ENCODE results near the gene PIGN. TPM values are rescaled to one million over a fixed set of nuclear protein-coding genes. Genes with fewer than 3 reads are reported as not detected.

The PIGN gene
- polyA plus RNA-seq, 4 donors: 2.2 to 21.4 (median 5.7) TPM

DNA sequence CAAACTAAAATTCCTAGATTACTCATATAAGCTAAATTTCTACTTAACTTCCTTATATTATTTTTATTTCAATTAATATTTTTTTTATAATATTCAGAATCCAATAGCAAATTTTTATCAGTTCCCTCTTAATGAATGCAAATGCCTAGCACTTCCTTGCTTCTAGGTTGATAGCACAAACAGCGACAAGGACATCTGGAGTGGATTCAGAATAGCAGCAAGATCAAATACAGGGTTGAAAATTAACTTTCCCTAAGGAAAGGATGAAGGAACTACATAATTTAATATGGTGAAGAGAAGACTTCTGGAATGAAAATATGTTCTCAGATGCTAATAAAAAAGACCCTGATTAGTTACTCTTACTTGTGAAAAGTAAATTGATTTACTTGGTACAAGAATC is 64.5 kb downstream of the PIGN start:
- peak in 1 of 2 donors; percentile 2 for DNase-seq
- FAIRE-seq: no peak
- Histone ChIP-seq H3K4me1 (ENCODE audit: control insufficient read depth in 3 of 3, insufficient read depth in 2 of 3, low read depth in 1 of 3, low read length in 2 of 3) (no peaks in the 10 kb centered on the region), H3K9me3 (ENCODE audit: control insufficient read depth in 2 of 2, insufficient read depth in 1 of 2, low read depth in 1 of 2, low read length in 1 of 2) (peaks cover 0 to 8% of the 10 kb centered on the region in 2 donors), H3K4me3 (ENCODE audit: low read depth in 1 of 3, low read length in 3 of 3) (no peak overlapping the region), H3K36me3 (ENCODE audit: control insufficient read depth in 3 of 3, insufficient read depth in 2 of 3, low read depth in 1 of 3, low read length in 3 of 3) (peaks cover 0 to 6% (median 0%) of the 10 kb centered on the region in 3 donors), H3K27me3 (ENCODE audit: control insufficient read depth in 3 of 3, insufficient read depth in 3 of 3, low read length in 3 of 3) (no peaks in the 10 kb centered on the region), H3K27ac (ENCODE audit: low read depth in 1 of 3, low read length in 2 of 3) (no peak overlapping the region)
- 20 to 77% (median 41%) methylated on average over 1 of the region's 1 CpG for whole genome bisulfite sequencing, 3 donors

- Histone ChIP-seq H3K9me3 (ENCODE audit: control insufficient read depth in 2 of 2, insufficient read depth in 1 of 2, low read depth in 1 of 2, low read length in 1 of 2) (peaks cover 0 to 8% of the 10 kb centered on the region in 2 donors), H3K36me3 (ENCODE audit: control insufficient read depth in 3 of 3, insufficient read depth in 2 of 3, low read depth in 1 of 3, low read length in 3 of 3) (peaks cover 0 to 6% (median 0%) of the 10 kb centered on the region in 3 donors), H3K27me3 (ENCODE audit: control insufficient read depth in 3 of 3, insufficient read depth in 3 of 3, low read length in 3 of 3) (no peaks in the 10 kb centered on the region), H3K27ac (ENCODE audit: low read depth in 1 of 3, low read length in 2 of 3) (no peak overlapping the region), H3K4me1 (ENCODE audit: control insufficient read depth in 3 of 3, insufficient read depth in 2 of 3, low read depth in 1 of 3, low read length in 2 of 3) (no peaks in the 10 kb centered on the region), H3K4me3 (ENCODE audit: low read depth in 1 of 3, low read length in 3 of 3) (no peak overlapping the region)
- DNase-seq: no peak
- no peak for FAIRE-seq
- WGBS, 3 donors: 96 to 100% (median 98%) methylated on average over 1 of the region's 1 CpG
Observed at GRCh38 chr18:62119884-62120283, 67.0 kb downstream of the PIGN start.

DNA sequence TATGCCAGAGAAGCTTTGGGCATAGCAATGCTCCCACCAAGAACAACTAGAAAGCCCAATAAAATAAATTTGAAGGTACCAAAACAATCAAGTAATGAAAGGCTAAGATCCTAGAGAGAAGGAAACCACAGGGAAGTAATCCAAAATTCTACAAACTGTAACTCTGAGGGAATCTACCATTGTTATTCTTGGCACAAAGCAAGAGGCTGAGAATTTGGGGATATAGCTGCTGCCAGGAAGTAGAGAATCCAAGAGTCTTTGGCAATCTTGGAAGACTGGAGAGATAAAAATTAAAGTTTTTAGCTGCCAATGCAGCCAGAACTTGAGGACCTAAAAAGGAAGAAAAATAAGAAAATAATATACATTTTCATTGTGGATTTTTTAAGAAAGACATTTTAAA is 68.5 kb downstream of the PIGN start:
- DNase-seq (no peak), FAIRE-seq (no peak)
- H3K27me3 ChIP-seq (ENCODE audit: control insufficient read depth in 3 of 3, insufficient read depth in 3 of 3, low read length in 3 of 3): no peaks in the 10 kb centered on the region
- no peak overlapping the region for H3K4me3 ChIP-seq (ENCODE audit: low read depth in 1 of 3, low read length in 3 of 3)
- peaks cover 0 to 8% of the 10 kb centered on the region in 2 donors for H3K9me3 ChIP-seq (ENCODE audit: control insufficient read depth in 2 of 2, insufficient read depth in 1 of 2, low read depth in 1 of 2, low read length in 1 of 2)
- no peak overlapping the region for H3K27ac ChIP-seq (ENCODE audit: low read depth in 1 of 3, low read length in 2 of 3)
- H3K36me3 ChIP-seq (ENCODE audit: control insufficient read depth in 3 of 3, insufficient read depth in 2 of 3, low read depth in 1 of 3, low read length in 3 of 3): peaks cover 0 to 6% (median 0%) of the 10 kb centered on the region in 3 donors
- H3K4me1 ChIP-seq (ENCODE audit: control insufficient read depth in 3 of 3, insufficient read depth in 2 of 3, low read depth in 1 of 3, low read length in 2 of 3): no peaks in the 10 kb centered on the region

DNA sequence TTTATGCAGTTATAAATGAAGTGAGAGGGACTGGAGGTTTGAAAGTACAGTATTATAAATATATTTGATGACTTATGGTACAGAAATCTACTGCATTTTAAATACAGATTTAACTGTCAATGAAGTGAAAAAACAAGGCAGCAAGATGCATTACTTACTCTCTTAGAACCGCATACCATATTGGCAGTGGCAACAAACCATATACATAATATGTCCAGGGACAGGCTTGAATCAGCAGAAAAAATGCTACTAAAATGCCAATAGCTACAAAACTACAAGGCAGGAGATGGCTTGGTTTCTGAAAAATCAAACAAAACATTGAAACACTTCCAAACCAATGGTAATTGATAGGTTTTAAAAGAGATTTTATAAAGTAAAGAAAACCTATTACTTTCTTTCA is 77.2 kb downstream of the PIGN start:
- peaks cover 0 to 7% (median 1%) of the 10 kb centered on the region in 3 donors for H3K36me3 ChIP-seq (ENCODE audit: control insufficient read depth in 3 of 3, insufficient read depth in 2 of 3, low read depth in 1 of 3, low read length in 3 of 3)
- DNase-seq (no peak), FAIRE-seq (no peak)
- H3K4me3 ChIP-seq (ENCODE audit: low read depth in 1 of 3, low read length in 3 of 3): no peak overlapping the region
- H3K27me3 ChIP-seq (ENCODE audit: control insufficient read depth in 3 of 3, insufficient read depth in 3 of 3, low read length in 3 of 3): no peaks in the 10 kb centered on the region
- H3K4me1 ChIP-seq (ENCODE audit: control insufficient read depth in 3 of 3, insufficient read depth in 2 of 3, low read depth in 1 of 3, low read length in 2 of 3): no peaks in the 10 kb centered on the region
- 84 to 97% (median 95%) methylated on average over 1 of the region's 1 CpG for WGBS, 3 donors
- no peak overlapping the region for H3K27ac ChIP-seq (ENCODE audit: low read depth in 1 of 3, low read length in 2 of 3)
- no peaks in the 10 kb centered on the region for H3K9me3 ChIP-seq (ENCODE audit: control insufficient read depth in 2 of 2, insufficient read depth in 1 of 2, low read depth in 1 of 2, low read length in 1 of 2)

GRCh38 chr18:62107881-62108280 is 79.0 kb downstream of the PIGN start:
- H3K4me3 ChIP-seq (ENCODE audit: low read depth in 1 of 3, low read length in 3 of 3): no peak overlapping the region
- 91 to 96% (median 95%) methylated on average over 1 of the region's 1 CpG for WGBS, 3 donors
- no peaks in the 10 kb centered on the region for H3K9me3 ChIP-seq (ENCODE audit: control insufficient read depth in 2 of 2, insufficient read depth in 1 of 2, low read depth in 1 of 2, low read length in 1 of 2)
- FAIRE-seq (no peak), DNase-seq (no peak)
- H3K4me1 ChIP-seq (ENCODE audit: control insufficient read depth in 3 of 3, insufficient read depth in 2 of 3, low read depth in 1 of 3, low read length in 2 of 3): no peaks in the 10 kb centered on the region
- peaks cover 0 to 8% (median 1%) of the 10 kb centered on the region in 3 donors for H3K36me3 ChIP-seq (ENCODE audit: control insufficient read depth in 3 of 3, insufficient read depth in 2 of 3, low read depth in 1 of 3, low read length in 3 of 3)
- H3K27ac ChIP-seq (ENCODE audit: low read depth in 1 of 3, low read length in 2 of 3): no peak overlapping the region
- no peaks in the 10 kb centered on the region for H3K27me3 ChIP-seq (ENCODE audit: control insufficient read depth in 3 of 3, insufficient read depth in 3 of 3, low read length in 3 of 3)

DNA sequence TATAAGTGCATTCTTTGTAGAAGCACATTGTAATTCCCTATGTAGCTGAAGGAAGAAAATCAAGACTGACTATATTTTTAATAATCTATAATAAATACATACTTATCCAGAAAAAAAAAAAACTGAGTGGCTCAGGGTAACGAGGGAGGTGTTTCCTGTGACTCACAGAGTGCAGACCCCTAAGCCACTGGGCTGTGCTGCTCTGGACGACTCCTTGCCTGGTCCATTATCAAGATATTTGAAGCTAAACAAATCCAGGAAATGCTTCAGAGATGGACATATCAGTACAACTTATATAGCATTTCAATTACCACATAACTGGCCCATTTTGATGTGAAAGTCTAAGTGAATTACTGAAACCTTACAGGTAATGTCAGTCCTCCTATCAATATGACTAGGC is 80.6 kb downstream of the PIGN start:
- Histone ChIP-seq H3K4me1 (ENCODE audit: control insufficient read depth in 3 of 3, insufficient read depth in 2 of 3, low read depth in 1 of 3, low read length in 2 of 3) (no peaks in the 10 kb centered on the region), H3K4me3 (ENCODE audit: low read depth in 1 of 3, low read length in 3 of 3) (no peak overlapping the region)

DNA sequence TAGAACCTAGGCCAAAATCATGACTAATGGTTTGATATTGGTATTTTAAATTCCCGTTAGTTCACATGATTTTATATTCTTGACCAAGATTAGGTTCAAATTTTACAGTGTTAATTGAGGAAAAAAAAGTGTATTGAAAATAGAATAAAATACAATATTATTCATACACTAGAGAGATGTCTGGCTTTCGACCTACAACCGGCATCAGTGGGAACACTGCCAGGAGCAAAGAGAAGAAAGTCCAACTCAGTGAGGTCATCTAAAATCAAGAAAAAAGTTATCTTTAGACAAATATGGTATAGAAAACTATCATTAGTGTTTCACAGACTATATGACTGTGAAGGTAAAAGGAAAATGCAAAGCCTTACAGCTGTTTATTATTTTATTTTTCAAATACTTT is 81.5 kb downstream of the PIGN start:
- 58 to 65% (median 59%) methylated on average over 3 of the region's 3 CpGs for WGBS, 3 donors
- no peak for FAIRE-seq
- H3K4me1 ChIP-seq (ENCODE audit: control insufficient read depth in 3 of 3, insufficient read depth in 2 of 3, low read depth in 1 of 3, low read length in 2 of 3): no peaks in the 10 kb centered on the region

More for the DNA sequence above, 80.6 kb downstream of the PIGN start:
- no peaks in the 10 kb centered on the region for H3K27me3 ChIP-seq (ENCODE audit: control insufficient read depth in 3 of 3, insufficient read depth in 3 of 3, low read length in 3 of 3)
- H3K9me3 ChIP-seq (ENCODE audit: control insufficient read depth in 2 of 2, insufficient read depth in 1 of 2, low read depth in 1 of 2, low read length in 1 of 2): no peaks in the 10 kb centered on the region
- 76 to 96% (median 93%) methylated on average over 2 of the region's 2 CpGs for WGBS, 3 donors
- FAIRE-seq (no peak), DNase-seq (no peak)
- peaks cover 0 to 8% (median 3%) of the 10 kb centered on the region in 3 donors for H3K36me3 ChIP-seq (ENCODE audit: control insufficient read depth in 3 of 3, insufficient read depth in 2 of 3, low read depth in 1 of 3, low read length in 3 of 3)
- H3K27ac ChIP-seq (ENCODE audit: low read depth in 1 of 3, low read length in 2 of 3): no peak overlapping the region

GRCh38 chr18:62102221-62102620 is 84.6 kb downstream of the PIGN start:
- Histone ChIP-seq H3K27ac (ENCODE audit: low read depth in 1 of 3, low read length in 2 of 3) (no peak overlapping the region), H3K36me3 (ENCODE audit: control insufficient read depth in 3 of 3, insufficient read depth in 2 of 3, low read depth in 1 of 3, low read length in 3 of 3) (peaks cover 0 to 11% (median 7%) of the 10 kb centered on the region in 3 donors), H3K27me3 (ENCODE audit: control insufficient read depth in 3 of 3, insufficient read depth in 3 of 3, low read length in 3 of 3) (no peaks in the 10 kb centered on the region), H3K4me3 (ENCODE audit: low read depth in 1 of 3, low read length in 3 of 3) (no peak overlapping the region), H3K4me1 (ENCODE audit: control insufficient read depth in 3 of 3, insufficient read depth in 2 of 3, low read depth in 1 of 3, low read length in 2 of 3) (no peaks in the 10 kb centered on the region), H3K9me3 (ENCODE audit: control insufficient read depth in 2 of 2, insufficient read depth in 1 of 2, low read depth in 1 of 2, low read length in 1 of 2) (peaks cover 0 to 3% of the 10 kb centered on the region in 2 donors)
- WGBS, 3 donors: 88 to 96% (median 93%) methylated on average over 1 of the region's 1 CpG
- DNase-seq (no peak), FAIRE-seq (no peak)

More for the DNA sequence above, 81.5 kb downstream of the PIGN start:
- Histone ChIP-seq H3K27ac (ENCODE audit: low read depth in 1 of 3, low read length in 2 of 3) (no peak overlapping the region), H3K4me3 (ENCODE audit: low read depth in 1 of 3, low read length in 3 of 3) (no peak overlapping the region), H3K9me3 (ENCODE audit: control insufficient read depth in 2 of 2, insufficient read depth in 1 of 2, low read depth in 1 of 2, low read length in 1 of 2) (no peaks in the 10 kb centered on the region), H3K27me3 (ENCODE audit: control insufficient read depth in 3 of 3, insufficient read depth in 3 of 3, low read length in 3 of 3) (no peaks in the 10 kb centered on the region), H3K36me3 (ENCODE audit: control insufficient read depth in 3 of 3, insufficient read depth in 2 of 3, low read depth in 1 of 3, low read length in 3 of 3) (peaks cover 0 to 8% (median 4%) of the 10 kb centered on the region in 3 donors)
- peak in 1 of 2 donors; percentile 18 for DNase-seq

GRCh38 chr18:62101321-62101721 is 85.5 kb downstream of the PIGN start:
- no peak for DNase-seq

More at GRCh38 chr18:62101321-62101721, 85.5 kb downstream of the PIGN start:
- Histone ChIP-seq H3K9me3 (ENCODE audit: control insufficient read depth in 2 of 2, insufficient read depth in 1 of 2, low read depth in 1 of 2, low read length in 1 of 2) (peaks cover 0 to 3% of the 10 kb centered on the region in 2 donors), H3K27me3 (ENCODE audit: control insufficient read depth in 3 of 3, insufficient read depth in 3 of 3, low read length in 3 of 3) (no peaks in the 10 kb centered on the region), H3K4me3 (ENCODE audit: low read depth in 1 of 3, low read length in 3 of 3) (no peak overlapping the region), H3K36me3 (ENCODE audit: control insufficient read depth in 3 of 3, insufficient read depth in 2 of 3, low read depth in 1 of 3, low read length in 3 of 3) (peaks cover 0 to 9% (median 4%) of the 10 kb centered on the region in 3 donors), H3K27ac (ENCODE audit: low read depth in 1 of 3, low read length in 2 of 3) (no peak overlapping the region), H3K4me1 (ENCODE audit: control insufficient read depth in 3 of 3, insufficient read depth in 2 of 3, low read depth in 1 of 3, low read length in 2 of 3) (no peaks in the 10 kb centered on the region)
- WGBS, 3 donors: 85 to 98% (median 89%) methylated on average over 1 of the region's 1 CpG
- no peak for FAIRE-seq
